Activated CD4-positive, alpha-beta T cell treated with anti-CD3 and anti-CD28 coated beads for 4 hours (primary cell): Measurements from ENCODE around the gene SETD1B.

Source experiments
- DNase-seq, 2 donors: peaks; one replicate each; pipeline ENCODE4 v3.0.0-alpha.2; 2020

The SETD1B gene

GRCh38 chr12:121810234-121810817 lies 6.5 kb downstream of the SETD1B start:
- DNase-seq: no peak

GRCh38 chr12:121810833-121811433 lies 7.1 kb downstream of the SETD1B start:
- DNase-seq: no peak

GRCh38 chr12:121811434-121812319 lies 7.9 kb downstream of the SETD1B start:
- peak; percentile 61 to 62 for DNase-seq

GRCh38 chr12:121812320-121812871 lies 8.6 kb downstream of the SETD1B start:
- no peak for DNase-seq

GRCh38 chr12:121812921-121813896 lies 9.4 kb downstream of the SETD1B start:
- DNase-seq: no peak

- DNase-seq: no peak
These were observed 10.1 kb downstream of the SETD1B start for GRCh38 chr12:121813951-121814350.

GRCh38 chr12:121814429-121815119 lies 10.8 kb downstream of the SETD1B start:
- no peak for DNase-seq

GRCh38 chr12:121815263-121815662 lies 11.5 kb downstream of the SETD1B start:
- DNase-seq: no peak

GRCh38 chr12:121816925-121817647 lies 13.3 kb downstream of the SETD1B start:
- DNase-seq: no peak

GRCh38 chr12:121817648-121818043 lies 13.8 kb downstream of the SETD1B start:
- DNase-seq: no peak

GRCh38 chr12:121819212-121819949 lies 15.6 kb downstream of the SETD1B start:
- no peak for DNase-seq

GRCh38 chr12:121820056-121820455 lies 16.2 kb downstream of the SETD1B start:
- no peak for DNase-seq

GRCh38 chr12:121822393-121823100 lies 18.7 kb downstream of the SETD1B start:
- no peak for DNase-seq

- no peak for DNase-seq
These were observed 19.4 kb downstream of the SETD1B start for GRCh38 chr12:121823101-121823726.

- no peak for DNase-seq
These were observed 19.9 kb downstream of the SETD1B start for GRCh38 chr12:121823727-121824115.

- no peak for DNase-seq
These were observed 21.3 kb downstream of the SETD1B start for GRCh38 chr12:121825041-121825523.

GRCh38 chr12:121826318-121827150 lies 22.7 kb downstream of the SETD1B start:
- no peak for DNase-seq
